Astrocyte (in vitro differentiated cells and primary cell): ENCODE measurements around the gene GPANK1. TPM values are rescaled to one million over a fixed set of nuclear protein-coding genes. Genes with fewer than 3 reads are reported as not detected.

Source experiments
- DNase-seq: peaks from one replicate; pipeline ENCODE4 v3.0.0-alpha.2; 2010; ENCODE audit warnings: low read depth
- FAIRE-seq: peaks from 2 replicates; lab custom pipeline; 2011; peaks lifted over from hg19 to GRCh38; lab: Jason Lieb, UNC
- H2AFZ ChIP-seq: 2 replicates; pipeline ENCODE4 v1.6.0; 2012; ENCODE audit warnings: low read depth, low read length, inconsistent platforms
- H3K27ac ChIP-seq: 2 replicates; pipeline ENCODE4 v1.5.1; 2011; ENCODE audit warnings: low read depth, low read length, inconsistent platforms
- H3K27me3 ChIP-seq: 2 replicates; pipeline ENCODE4 v1.6.0; 2011; ENCODE audit warnings: low read length, inconsistent platforms; ENCODE audit not compliant: insufficient read depth
- H3K36me3 ChIP-seq: 2 replicates; pipeline ENCODE4 v1.5.1; 2011; ENCODE audit warnings: low read length, inconsistent platforms; ENCODE audit not compliant: insufficient read depth
- H3K4me1 ChIP-seq: 2 replicates; pipeline ENCODE4 v1.5.1; 2011; ENCODE audit warnings: low read length, inconsistent platforms; ENCODE audit not compliant: insufficient read depth
- H3K4me2 ChIP-seq: 2 replicates; pipeline ENCODE4 v1.6.0; 2012; ENCODE audit warnings: low read length, inconsistent platforms
- H3K4me3 ChIP-seq: 2 replicates; pipeline ENCODE4 v1.5.1; 2011; ENCODE audit warnings: low read depth, mild to moderate bottlenecking, low read length, inconsistent platforms; ENCODE audit not compliant: insufficient read depth
- H3K79me2 ChIP-seq: 2 replicates; pipeline ENCODE4 v1.6.0; 2012; ENCODE audit warnings: mild to moderate bottlenecking, low read length, inconsistent platforms; ENCODE audit not compliant: insufficient read depth
- H3K9ac ChIP-seq: 2 replicates; pipeline ENCODE4 v1.6.0; 2012; ENCODE audit warnings: mild to moderate bottlenecking, low read length, inconsistent platforms
- H3K9me3 ChIP-seq: 2 replicates; pipeline ENCODE4 v1.5.1; 2012; ENCODE audit warnings: low read depth, mild to moderate bottlenecking, low read length, inconsistent platforms; ENCODE audit not compliant: insufficient read depth
- H4K20me1 ChIP-seq: 2 replicates; pipeline ENCODE4 v1.6.0; 2012; ENCODE audit warnings: low read length, inconsistent platforms; ENCODE audit not compliant: insufficient read depth
- H3K27ac Mint-ChIP-seq: one replicate; pipeline ENCODE4 v1.8.0; 2021; ENCODE audit warnings: mild to moderate bottlenecking, mixed read lengths; ENCODE audit not compliant: unreplicated experiment
- H3K27me3 Mint-ChIP-seq: one replicate; pipeline ENCODE4 v1.8.0; 2021; ENCODE audit warnings: low read depth, mixed read lengths; ENCODE audit not compliant: unreplicated experiment
- H3K36me3 Mint-ChIP-seq: one replicate; pipeline ENCODE4 v1.8.0; 2021; ENCODE audit warnings: low read depth, mixed read lengths; ENCODE audit not compliant: unreplicated experiment
- H3K4me1 Mint-ChIP-seq: one replicate; pipeline ENCODE4 v1.8.0; 2021; ENCODE audit warnings: low read depth, mixed read lengths; ENCODE audit not compliant: unreplicated experiment
- H3K4me3 Mint-ChIP-seq: one replicate; pipeline ENCODE4 v1.8.0; 2021; ENCODE audit warnings: mild to moderate bottlenecking, moderate library complexity, mixed read lengths; ENCODE audit not compliant: unreplicated experiment
- H3K9me3 Mint-ChIP-seq: one replicate; pipeline ENCODE4 v1.8.0; 2021; ENCODE audit warnings: mild to moderate bottlenecking, mixed read lengths; ENCODE audit not compliant: unreplicated experiment
- EZH2 ChIP-seq: IDR thresholded peaks from 2 replicates; pipeline ENCODE4 v1.6.1; 2012; ENCODE audit warnings: mild to moderate bottlenecking, low read length, inconsistent platforms; ENCODE audit not compliant: insufficient read depth
- total RNA-seq: library from RNA; stranded (reverse); gene quantifications from 2 replicates; pipeline ENCODE4 v1.2.1, GENCODE V29; 2021
- TF ChIP-seq, protein P1 (sequence below): IDR thresholded peaks from 2 replicates; pipeline ENCODE4 v1.5.1; 2011; ENCODE audit warnings: low read depth, mild to moderate bottlenecking, inconsistent platforms, low read length, moderate library complexity; ENCODE audit not compliant: insufficient read depth

The GPANK1 gene
- total RNA-seq, 1 donor from 2014 or later, result 13.8 TPM

DNA sequence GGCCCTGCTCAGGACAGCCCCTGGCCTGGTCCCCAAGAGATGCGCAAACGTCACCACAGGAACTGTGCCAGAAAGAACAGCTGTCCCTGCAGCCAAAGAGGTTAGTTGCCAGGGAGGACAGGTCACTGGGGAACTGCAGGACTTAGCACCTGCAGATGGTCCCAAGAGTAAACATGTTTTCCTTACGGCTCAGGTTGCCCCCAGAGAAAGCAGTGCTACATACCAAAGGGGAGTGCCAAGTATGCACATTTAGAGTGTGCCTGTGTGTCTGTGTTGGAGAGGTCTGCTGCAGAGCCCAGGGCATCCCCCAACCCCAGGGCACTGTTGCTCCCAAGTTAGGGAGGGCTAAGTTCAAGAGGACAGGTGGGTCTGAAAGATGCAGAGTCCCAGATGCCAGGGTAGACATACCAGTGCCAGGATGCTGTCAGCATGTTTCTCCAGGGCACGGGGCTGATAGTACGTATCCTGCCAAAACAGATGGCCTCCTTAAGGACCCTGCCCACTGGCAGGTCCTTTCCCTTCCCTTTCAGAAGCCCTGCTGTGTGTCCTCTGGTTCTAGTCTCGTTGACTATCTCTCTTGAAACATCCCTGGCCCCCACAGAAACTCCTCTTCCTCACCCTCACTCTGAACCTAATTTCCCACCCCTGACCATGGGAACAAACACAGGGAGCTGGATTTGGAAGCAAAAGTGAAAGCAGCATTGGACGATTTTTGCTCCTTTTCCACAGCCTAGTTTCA lies 37.0 kb upstream of the GPANK1 start:
- H3K36me3 ChIP-seq, result peaks cover 5% of the 10 kb centered on the region
- Mint-ChIP-seq H3K27me3 (peaks cover 1% of the 10 kb centered on the region), H3K27ac (peak overlapping the region; percentile 92), H3K9me3 (no peaks in the 10 kb centered on the region), H3K4me1 (peaks cover 17% of the 10 kb centered on the region), H3K36me3 (peaks cover 4% of the 10 kb centered on the region), H3K4me3 (peak overlapping the region; percentile 99)
- no peaks in the 10 kb centered on the region for H3K9me3 ChIP-seq
- FAIRE-seq (no peak), DNase-seq (no peak)
- peak overlapping the region; percentile 89 for H3K9ac ChIP-seq
- H4K20me1 ChIP-seq, result peaks cover 34% of the 10 kb centered on the region
- peaks cover 18% of the 10 kb centered on the region for H3K4me1 ChIP-seq
- TF ChIP-seq, protein P1, sequence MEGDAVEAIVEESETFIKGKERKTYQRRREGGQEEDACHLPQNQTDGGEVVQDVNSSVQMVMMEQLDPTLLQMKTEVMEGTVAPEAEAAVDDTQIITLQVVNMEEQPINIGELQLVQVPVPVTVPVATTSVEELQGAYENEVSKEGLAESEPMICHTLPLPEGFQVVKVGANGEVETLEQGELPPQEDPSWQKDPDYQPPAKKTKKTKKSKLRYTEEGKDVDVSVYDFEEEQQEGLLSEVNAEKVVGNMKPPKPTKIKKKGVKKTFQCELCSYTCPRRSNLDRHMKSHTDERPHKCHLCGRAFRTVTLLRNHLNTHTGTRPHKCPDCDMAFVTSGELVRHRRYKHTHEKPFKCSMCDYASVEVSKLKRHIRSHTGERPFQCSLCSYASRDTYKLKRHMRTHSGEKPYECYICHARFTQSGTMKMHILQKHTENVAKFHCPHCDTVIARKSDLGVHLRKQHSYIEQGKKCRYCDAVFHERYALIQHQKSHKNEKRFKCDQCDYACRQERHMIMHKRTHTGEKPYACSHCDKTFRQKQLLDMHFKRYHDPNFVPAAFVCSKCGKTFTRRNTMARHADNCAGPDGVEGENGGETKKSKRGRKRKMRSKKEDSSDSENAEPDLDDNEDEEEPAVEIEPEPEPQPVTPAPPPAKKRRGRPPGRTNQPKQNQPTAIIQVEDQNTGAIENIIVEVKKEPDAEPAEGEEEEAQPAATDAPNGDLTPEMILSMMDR, result no peak
- no peak for TF ChIP-seq EZH2
- H2AFZ ChIP-seq, result peak overlapping the region; percentile 82
- peak overlapping the region; percentile 89 for H3K4me3 ChIP-seq
- peak overlapping the region; percentile 93 for H3K27ac ChIP-seq
- peaks cover 38% of the 10 kb centered on the region for H3K79me2 ChIP-seq
- H3K27me3 ChIP-seq, result no peaks in the 10 kb centered on the region
- H3K4me2 ChIP-seq, result peak overlapping the region; percentile 92

DNA sequence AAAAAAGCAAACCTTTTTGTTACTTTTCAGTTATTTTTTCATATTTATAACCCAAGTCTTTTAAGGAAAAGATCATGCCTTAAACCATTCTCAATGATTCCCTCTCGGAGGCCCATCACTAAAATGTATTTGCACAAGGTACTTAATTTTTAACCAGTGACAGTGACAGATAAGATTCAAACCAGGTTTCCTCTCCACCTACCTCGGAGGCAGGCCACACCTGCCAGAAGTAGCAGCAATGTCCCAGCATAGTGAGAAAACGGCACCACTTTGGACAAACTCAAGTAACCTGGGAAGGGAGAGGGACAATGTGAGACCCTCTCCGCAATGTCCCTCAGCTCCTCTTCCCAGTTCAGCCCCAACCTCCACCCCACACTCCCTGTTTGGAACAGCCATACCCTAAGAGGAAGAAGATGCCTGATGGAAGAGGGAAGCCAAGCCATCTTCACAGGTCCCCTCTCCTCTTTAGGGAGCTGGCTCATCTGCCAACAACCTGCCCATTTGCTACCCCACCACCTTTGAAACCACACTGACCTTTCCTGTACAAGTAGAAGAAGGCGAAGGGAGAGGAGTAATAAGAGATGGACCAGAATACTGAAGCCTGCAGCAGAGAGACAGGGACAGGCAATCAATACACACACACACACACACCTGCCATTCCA lies 36.1 kb upstream of the GPANK1 start:
- H3K27ac ChIP-seq, result no peak overlapping the region
- no peak overlapping the region for H2AFZ ChIP-seq
- H3K4me1 Mint-ChIP-seq, result peaks cover 17% of the 10 kb centered on the region
- H3K9me3 Mint-ChIP-seq, result no peaks in the 10 kb centered on the region
- TF ChIP-seq EZH2, result no peak
- TF ChIP-seq, protein P1, result no peak
- H3K36me3 ChIP-seq, result peaks cover 8% of the 10 kb centered on the region
- peaks cover 4% of the 10 kb centered on the region for H3K36me3 Mint-ChIP-seq
- H4K20me1 ChIP-seq, result peaks cover 37% of the 10 kb centered on the region
- H3K4me3 ChIP-seq, result no peak overlapping the region
- peaks cover 18% of the 10 kb centered on the region for H3K4me1 ChIP-seq
- H3K9ac ChIP-seq, result peak overlapping the region; percentile 89
- no peaks in the 10 kb centered on the region for H3K27me3 ChIP-seq
- H3K79me2 ChIP-seq, result peaks cover 38% of the 10 kb centered on the region
- no peak for DNase-seq
- no peaks in the 10 kb centered on the region for H3K9me3 ChIP-seq
- H3K27ac Mint-ChIP-seq, result peak overlapping the region; percentile 41
- FAIRE-seq, result no peak
- peak overlapping the region; percentile 99 for H3K4me3 Mint-ChIP-seq
- peak overlapping the region; percentile 92 for H3K4me2 ChIP-seq
- H3K27me3 Mint-ChIP-seq, result no peaks in the 10 kb centered on the region

DNA sequence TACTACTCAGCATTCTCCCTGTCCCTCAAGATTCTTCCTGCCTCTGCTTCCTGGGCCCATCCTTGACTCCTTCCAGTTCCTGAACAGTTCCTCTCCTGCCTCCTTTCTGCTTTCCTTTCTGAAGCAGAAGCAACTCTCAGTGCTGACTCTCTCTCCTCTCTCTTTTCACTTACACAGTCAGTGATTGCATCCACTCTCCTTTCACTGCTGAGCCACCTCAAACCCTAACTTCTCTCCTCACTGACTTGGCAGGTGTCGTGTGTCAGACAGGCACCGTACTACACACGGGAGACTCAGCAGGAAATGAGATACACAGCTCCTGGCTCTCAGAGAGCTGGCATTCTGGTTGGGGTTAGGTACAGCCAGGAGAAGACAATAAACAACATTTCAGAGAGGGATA lies 32.8 kb upstream of the GPANK1 start:
- DNase-seq (no peak), FAIRE-seq (no peak)
- no peaks in the 10 kb centered on the region for H3K9me3 ChIP-seq
- no peak overlapping the region for H3K4me3 ChIP-seq
- Mint-ChIP-seq H3K9me3 (no peaks in the 10 kb centered on the region), H3K27me3 (no peaks in the 10 kb centered on the region), H3K4me1 (peaks cover 15% of the 10 kb centered on the region), H3K4me3 (peak overlapping the region; percentile 34), H3K27ac (no peak overlapping the region), H3K36me3 (peaks cover 6% of the 10 kb centered on the region)
- H3K9ac ChIP-seq, result peak overlapping the region; percentile 34
- no peaks in the 10 kb centered on the region for H3K27me3 ChIP-seq
- H2AFZ ChIP-seq, result no peak overlapping the region
- H3K79me2 ChIP-seq, result peaks cover 34% of the 10 kb centered on the region
- H4K20me1 ChIP-seq, result peaks cover 37% of the 10 kb centered on the region
- peaks cover 15% of the 10 kb centered on the region for H3K36me3 ChIP-seq
- H3K27ac ChIP-seq, result no peak overlapping the region
- H3K4me2 ChIP-seq, result no peak overlapping the region
- peaks cover 12% of the 10 kb centered on the region for H3K4me1 ChIP-seq
- TF ChIP-seq, protein P1, result no peak
- no peak for TF ChIP-seq EZH2
